Kidney epithelial cell (primary cell): ENCODE results near the gene PRKAR1B. TPM values are rescaled to one million over a fixed set of nuclear protein-coding genes. Genes with fewer than 3 reads are reported as not detected.
"Not testable (repeated sequence)": the region's sequence is repeated elsewhere in the genome, so short reads cannot be mapped to it uniquely, and the experiment has no call there.

Source experiments
- DNase-seq: peaks from one replicate; pipeline ENCODE4 v3.0.0-alpha.2; 2010; ENCODE audit warnings: low read depth
- H3K27me3 ChIP-seq: 2 replicates; pipeline ENCODE4 v1.6.0; 2011; ENCODE audit warnings: low read length; ENCODE audit not compliant: control insufficient read depth, insufficient read depth
- H3K36me3 ChIP-seq: 2 replicates; pipeline ENCODE4 v1.5.1; 2011; ENCODE audit warnings: low read length; ENCODE audit not compliant: control insufficient read depth, insufficient read depth
- H3K4me3 ChIP-seq: 2 replicates; pipeline ENCODE4 v1.5.1; 2011; ENCODE audit warnings: low read depth, mild to moderate bottlenecking, control low read depth, low read length
- CTCF ChIP-seq: IDR thresholded peaks from 2 replicates; pipeline ENCODE4 v1.5.1; 2011; ENCODE audit warnings: mild to moderate bottlenecking, moderate library complexity, low read length, control low read depth, inconsistent platforms; ENCODE audit not compliant: insufficient read depth, poor library complexity, severe bottlenecking
- total RNA-seq: library from RNA; depleted of rRNA; stranded (reverse); fragments of >200 nt; gene quantifications from 2 replicates; pipeline ENCODE4 v1.2.3, GENCODE V29; 2015

PRKAR1B gene
- total RNA-seq, 1 donor from 2014 or later: 23.8 TPM

DNA sequence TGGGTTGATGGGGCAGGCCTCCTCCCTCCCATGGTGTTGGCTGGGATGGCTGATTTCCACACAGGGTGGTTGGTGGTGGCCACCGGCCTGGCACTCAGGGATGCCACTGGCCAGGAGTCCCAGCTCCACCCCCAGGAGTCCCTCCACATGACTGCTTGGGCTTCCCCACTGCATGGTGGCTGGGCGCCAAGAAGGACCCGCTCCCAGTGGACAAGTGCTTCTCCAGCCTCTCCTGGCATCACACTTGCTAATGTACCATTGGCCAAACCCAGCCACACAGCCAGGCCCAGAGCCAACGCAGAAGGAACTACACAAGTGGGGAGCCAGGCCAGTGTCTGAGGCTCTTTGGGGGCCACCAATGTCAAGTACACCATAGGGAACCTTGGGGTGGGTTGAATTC is 74.2 kb downstream of the PRKAR1B start:
- DNase-seq: no peak
- Histone ChIP-seq H3K4me3 (no peak overlapping the region), H3K27me3 (no peaks in the 10 kb centered on the region), H3K36me3 (no peaks in the 10 kb centered on the region)
- no peak for TF ChIP-seq CTCF

GRCh38 chr7:652167-652566 is 74.9 kb downstream of the PRKAR1B start:
- not testable (repeated sequence) for DNase-seq, H3K4me3 ChIP-seq, H3K36me3 ChIP-seq, H3K27me3 ChIP-seq

GRCh38 chr7:651032-651728 is 75.9 kb downstream of the PRKAR1B start:
- Histone ChIP-seq H3K27me3 (no peaks in the 10 kb centered on the region), H3K36me3 (no peaks in the 10 kb centered on the region), H3K4me3 (no peak overlapping the region)
- DNase-seq: no peak
- TF ChIP-seq CTCF: no peak

DNA sequence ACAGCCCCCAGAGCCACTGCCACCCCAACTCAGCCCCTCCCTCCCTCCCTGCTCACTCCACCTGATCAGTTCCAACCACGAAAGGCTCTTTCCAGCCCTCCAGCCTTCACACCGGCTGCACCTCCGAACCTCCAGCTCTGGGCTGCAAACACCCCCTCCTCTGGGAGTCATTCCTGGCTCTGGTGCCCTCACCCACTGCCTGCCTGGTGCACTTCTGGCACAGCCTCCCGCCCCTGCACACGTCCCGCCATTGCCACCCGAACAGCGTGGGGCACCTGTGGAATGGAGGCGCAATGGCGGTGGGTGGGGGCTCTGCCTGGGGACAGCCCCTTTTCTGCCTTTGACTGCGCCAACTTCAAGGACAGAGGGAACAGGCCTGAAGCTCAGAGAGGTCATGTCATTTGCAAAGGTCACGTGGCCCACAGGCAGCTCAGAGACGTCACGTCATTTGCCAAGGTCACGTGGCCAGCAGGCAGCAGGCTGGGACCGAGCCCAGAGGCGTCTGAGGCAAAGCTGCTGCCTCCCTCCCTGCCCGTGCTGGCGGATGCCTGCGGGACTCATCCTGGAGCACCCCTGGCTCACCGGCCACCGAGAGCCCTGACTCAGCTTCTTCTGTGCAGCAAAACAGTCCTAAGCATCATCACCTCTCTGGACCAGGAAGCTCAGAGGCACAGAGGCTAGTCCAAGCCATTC is 76.6 kb downstream of the PRKAR1B start:
- no peak for DNase-seq
- no peak for TF ChIP-seq CTCF
- no peak overlapping the region for H3K4me3 ChIP-seq
- H3K27me3 ChIP-seq: no peaks in the 10 kb centered on the region
- no peaks in the 10 kb centered on the region for H3K36me3 ChIP-seq

DNA sequence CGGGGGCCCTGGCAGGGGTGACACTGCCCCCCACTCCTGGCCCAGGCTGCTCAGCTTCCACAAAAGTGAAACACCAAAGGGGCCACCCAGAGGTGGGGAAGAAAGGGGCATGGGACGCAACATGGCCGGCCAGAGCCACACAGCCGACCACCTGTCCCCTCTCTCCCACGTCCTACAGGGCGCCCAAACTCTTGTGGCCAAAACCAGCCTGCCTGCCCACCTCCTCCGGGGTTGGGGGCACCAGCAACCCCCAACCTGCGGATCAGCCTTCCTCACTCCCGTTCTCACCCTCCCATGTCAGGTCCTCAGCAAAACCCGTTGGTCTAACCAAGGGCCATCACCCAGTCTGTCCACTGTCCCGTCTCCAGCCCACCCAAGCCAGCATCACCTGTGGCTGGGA is 80.1 kb downstream of the PRKAR1B start:
- TF ChIP-seq CTCF: no peak
- Histone ChIP-seq H3K36me3 (no peaks in the 10 kb centered on the region), H3K27me3 (no peaks in the 10 kb centered on the region), H3K4me3 (no peak overlapping the region)
- DNase-seq: no peak

- DNase-seq: no peak
- no peaks in the 10 kb centered on the region for H3K27me3 ChIP-seq
- no peaks in the 10 kb centered on the region for H3K36me3 ChIP-seq
- no peak overlapping the region for H3K4me3 ChIP-seq
- no peak for TF ChIP-seq CTCF
Measured at GRCh38 chr7:646487-646886, 80.6 kb downstream of the PRKAR1B start.
